ENCODE results near the gene ZNF660.
"Not testable (repeated sequence)": the region's sequence is repeated elsewhere in the genome, so short reads cannot be mapped to it uniquely, and the experiment has no call there.

The ZNF660 gene

GRCh38 chr3:44584646-44585501, at the start of gene ZNF660:
TSS of gene ZNF660 (plus strand) at chr3:44584964. CDS start at chr3:44594194, 9,230 bp downstream.
- Histone ChIP-seq H3K4me1 (peaks cover 7% of the 10 kb centered on the region; the same call in 1 of the 2 replicates), H3K27me3 (ENCODE audit: low read depth) (no peaks in the 10 kb centered on the region), H3K9me3 (no peaks in the 10 kb centered on the region), H3K4me3 (peak within 1 kb of the TSS; percentile 47), H3K36me3 (replicated peaks) (peaks cover 2% of the 10 kb centered on the region; the same call in 1 of the 2 replicates)
- DNase-seq (ENCODE audit: low spot score in 2 of 2), result peak; percentile 63 to 78
- in situ Hi-C loops (cut with MboI; ENCODE audit: low sequenced_read_pairs), result no loop called here

GRCh38 chr3:44535364-44535763, 49.4 kb upstream of the ZNF660 start:
- Histone ChIP-seq H3K4me1 (no peaks in the 10 kb centered on the region), H3K4me3 (no peak overlapping the region), H3K27me3 (ENCODE audit: low read depth) (no peaks in the 10 kb centered on the region), H3K9me3 (peaks cover 4% of the 10 kb centered on the region; the same call in 1 of the 2 replicates), H3K36me3 (replicated peaks) (no peaks in the 10 kb centered on the region)
- in situ Hi-C loops (cut with MboI; ENCODE audit: low sequenced_read_pairs), result loop anchor here (10.0 kb wide), 1 partner anchor 379 kb away; no protein-coding TSS in a partner anchor
- DNase-seq (ENCODE audit: low spot score in 2 of 2), result no peak

- DNase-seq (ENCODE audit: low spot score in 2 of 2); H3K27me3 ChIP-seq (ENCODE audit: low read depth); H3K4me1 ChIP-seq; H3K36me3 ChIP-seq (replicated peaks); H3K4me3 ChIP-seq; H3K9me3 ChIP-seq; in situ Hi-C loops (cut with MboI; ENCODE audit: low sequenced_read_pairs): not testable (repeated sequence)
Measured at GRCh38 chr3:44544811-44545210, 40.0 kb upstream of the ZNF660 start.

- Histone ChIP-seq H3K4me1 (no peaks in the 10 kb centered on the region), H3K9me3 (no peaks in the 10 kb centered on the region), H3K27me3 (ENCODE audit: low read depth) (no peaks in the 10 kb centered on the region), H3K4me3 (no peak within 1 kb of the TSS), H3K36me3 (replicated peaks) (no peaks in the 10 kb centered on the region)
- in situ Hi-C loops (cut with MboI; ENCODE audit: low sequenced_read_pairs), result no loop called here
- DNase-seq (ENCODE audit: low spot score in 2 of 2), result no peak
Measured at GRCh38 chr3:44554626-44555592, 29.9 kb upstream of the ZNF660 start, which contains the start of gene ZKSCAN7. TSS of gene ZKSCAN7 (plus strand) at chr3:44555193. CDS start at chr3:44557048, 1,855 bp downstream.

GRCh38 chr3:44555723-44556122, 29.0 kb upstream of the ZNF660 start:
- Histone ChIP-seq H3K9me3 (peaks cover under 1% of the 10 kb centered on the region; the same call in 1 of the 2 replicates), H3K4me1 (no peaks in the 10 kb centered on the region), H3K27me3 (ENCODE audit: low read depth) (no peaks in the 10 kb centered on the region), H3K4me3 (no peak overlapping the region), H3K36me3 (replicated peaks) (no peaks in the 10 kb centered on the region)
- no peak for DNase-seq (ENCODE audit: low spot score in 2 of 2)
- in situ Hi-C loops (cut with MboI; ENCODE audit: low sequenced_read_pairs), result no loop called here

GRCh38 chr3:44557074-44557473, 27.7 kb upstream of the ZNF660 start:
- Histone ChIP-seq H3K36me3 (replicated peaks) (no peaks in the 10 kb centered on the region), H3K27me3 (ENCODE audit: low read depth) (no peaks in the 10 kb centered on the region), H3K4me3 (no peak overlapping the region), H3K4me1 (no peaks in the 10 kb centered on the region), H3K9me3 (peaks cover 7% of the 10 kb centered on the region)
- no peak for DNase-seq (ENCODE audit: low spot score in 2 of 2)
- in situ Hi-C loops (cut with MboI; ENCODE audit: low sequenced_read_pairs), result no loop called here

- in situ Hi-C loops (cut with MboI; ENCODE audit: low sequenced_read_pairs), result no loop called here
- DNase-seq (ENCODE audit: low spot score in 2 of 2), result no peak
- Histone ChIP-seq H3K4me1 (no peaks in the 10 kb centered on the region), H3K9me3 (peaks cover 11% of the 10 kb centered on the region), H3K4me3 (no peak overlapping the region), H3K36me3 (replicated peaks) (no peaks in the 10 kb centered on the region), H3K27me3 (ENCODE audit: low read depth) (no peaks in the 10 kb centered on the region)
Measured at GRCh38 chr3:44561076-44561475, 23.7 kb upstream of the ZNF660 start.

GRCh38 chr3:44562147-44562546, 22.6 kb upstream of the ZNF660 start:
- no peaks in the 10 kb centered on the region for H3K4me1 ChIP-seq
- peaks cover 11% of the 10 kb centered on the region for H3K9me3 ChIP-seq
- no peak overlapping the region for H3K4me3 ChIP-seq
- in situ Hi-C loops (cut with MboI; ENCODE audit: low sequenced_read_pairs), result no loop called here
- no peaks in the 10 kb centered on the region for H3K36me3 ChIP-seq (replicated peaks)
- DNase-seq (ENCODE audit: low spot score in 2 of 2), result no peak
- H3K27me3 ChIP-seq (ENCODE audit: low read depth), result no peaks in the 10 kb centered on the region

GRCh38 chr3:44568561-44568960, 16.2 kb upstream of the ZNF660 start:
- no peak for DNase-seq (ENCODE audit: low spot score in 2 of 2)
- Histone ChIP-seq H3K9me3 (no peaks in the 10 kb centered on the region), H3K36me3 (replicated peaks) (no peaks in the 10 kb centered on the region), H3K4me3 (no peak overlapping the region), H3K27me3 (ENCODE audit: low read depth) (no peaks in the 10 kb centered on the region), H3K4me1 (no peaks in the 10 kb centered on the region)
- in situ Hi-C loops (cut with MboI; ENCODE audit: low sequenced_read_pairs), result no loop called here

- in situ Hi-C loops (cut with MboI; ENCODE audit: low sequenced_read_pairs), result no loop called here
- Histone ChIP-seq H3K4me1 (no peaks in the 10 kb centered on the region), H3K36me3 (replicated peaks) (no peaks in the 10 kb centered on the region), H3K4me3 (no peak overlapping the region), H3K9me3 (no peaks in the 10 kb centered on the region), H3K27me3 (ENCODE audit: low read depth) (no peaks in the 10 kb centered on the region)
- DNase-seq (ENCODE audit: low spot score in 2 of 2), result no peak
Measured at GRCh38 chr3:44571024-44571423, 13.7 kb upstream of the ZNF660 start.

- no peak overlapping the region for H3K4me3 ChIP-seq
- no peaks in the 10 kb centered on the region for H3K36me3 ChIP-seq (replicated peaks)
- H3K4me1 ChIP-seq, result no peaks in the 10 kb centered on the region
- in situ Hi-C loops (cut with MboI; ENCODE audit: low sequenced_read_pairs), result no loop called here
- H3K27me3 ChIP-seq (ENCODE audit: low read depth), result no peaks in the 10 kb centered on the region
- H3K9me3 ChIP-seq, result no peaks in the 10 kb centered on the region
- no peak for DNase-seq (ENCODE audit: low spot score in 2 of 2)
Measured at GRCh38 chr3:44576613-44577012, 8.2 kb upstream of the ZNF660 start.

GRCh38 chr3:44577354-44577952, 7.3 kb upstream of the ZNF660 start:
- not testable (repeated sequence) for DNase-seq (ENCODE audit: low spot score in 2 of 2); H3K27me3 ChIP-seq (ENCODE audit: low read depth)

GRCh38 chr3:44578316-44578715, 6.4 kb upstream of the ZNF660 start:
- H3K27me3 ChIP-seq (ENCODE audit: low read depth); H3K4me3 ChIP-seq; H3K9me3 ChIP-seq; H3K4me1 ChIP-seq; in situ Hi-C loops (cut with MboI; ENCODE audit: low sequenced_read_pairs); H3K36me3 ChIP-seq (replicated peaks); DNase-seq (ENCODE audit: low spot score in 2 of 2): not testable (repeated sequence)

More at GRCh38 chr3:44577354-44577952, 7.3 kb upstream of the ZNF660 start:
- H3K4me1 ChIP-seq; H3K4me3 ChIP-seq; in situ Hi-C loops (cut with MboI; ENCODE audit: low sequenced_read_pairs); H3K36me3 ChIP-seq (replicated peaks); H3K9me3 ChIP-seq: not testable (repeated sequence)

Data from HAP-1 (cell line).